Measurements from ENCODE around the gene TMEM79. TPM values are rescaled to one million over a fixed set of nuclear protein-coding genes. Genes with fewer than 3 reads are reported as not detected.

The TMEM79 gene
- total RNA-seq, 4 donors from 2014 or later = 96.9 to 111 (median 101) TPM

Other genes with a start within 250 kb of the TMEM79 start
- gene UBQLN4, start 230.5 kb upstream of the TMEM79 start, total RNA-seq = 10 to 100 TPM; 19.8 to 31.0 (median 26.9) TPM
- gene LAMTOR2, start 229.5 kb upstream of the TMEM79 start, total RNA-seq = 10 to 100 TPM; 41.8 to 64.5 (median 47.4) TPM
- 100 to 1,000 TPM; 211 to 281 (median 251) TPM for gene RAB25, start 223.2 kb upstream of the TMEM79 start, total RNA-seq
- 1 to 10 TPM in 1 of 4 donors, under 1 TPM in 3; 0.21 to 1.1 (median 0.67) TPM for gene MEX3A, start 201.9 kb upstream of the TMEM79 start, total RNA-seq
- 100 to 1,000 TPM; 530 to 611 (median 555) TPM for gene LMNA, start 169.6 kb upstream of the TMEM79 start, total RNA-seq
- gene SEMA4A, start 130.7 kb upstream of the TMEM79 start, total RNA-seq = 10 to 100 TPM; 30.5 to 45.4 (median 41.4) TPM
- 10 to 100 TPM; 11.3 to 15.3 (median 13.3) TPM for gene SLC25A44, start 90.2 kb upstream of the TMEM79 start, total RNA-seq
- gene PMF1, start 71.3 kb upstream of the TMEM79 start, total RNA-seq = 10 to 100 TPM; 62.9 to 83.6 (median 71.1) TPM
- gene BGLAP, start 42.1 kb upstream of the TMEM79 start, total RNA-seq = 1 to 10 TPM in 1 of 4 donors, under 1 TPM in 2, not detected in 1; 0.36 to 3.4 (median 0.69) TPM
- 1 to 10 TPM; 2.0 to 8.4 (median 4.6) TPM for gene PAQR6, start 36.3 kb upstream of the TMEM79 start, total RNA-seq
- 10 to 100 TPM; 56.9 to 88.4 (median 61.0) TPM for gene SMG5, start 1.5 kb upstream of the TMEM79 start, total RNA-seq
- 10 to 100 TPM; 21.9 to 49.1 (median 34.5) TPM for gene GLMP, start 11.4 kb downstream of the TMEM79 start, total RNA-seq
- gene VHLL, start 15.0 kb downstream of the TMEM79 start, total RNA-seq = not detected
- gene CCT3, start 54.0 kb downstream of the TMEM79 start, total RNA-seq = 100 to 1,000 TPM; 119 to 202 (median 150) TPM
- 1 to 10 TPM in 1 of 4 donors, not detected in 3; 3.2 TPM for gene TSACC, start 54.2 kb downstream of the TMEM79 start, total RNA-seq
- 10 to 100 TPM in 1 of 4 donors, 1 to 10 TPM in 3; 3.5 to 14.2 (median 9.3) TPM for gene RHBG, start 84.9 kb downstream of the TMEM79 start, total RNA-seq
- gene MEF2D, start 216.4 kb downstream of the TMEM79 start, total RNA-seq = 10 to 100 TPM; 32.1 to 67.3 (median 55.6) TPM